ENCODE data around the gene ZNF121.

GRCh38 chr19:9535934-9536333 lies 48.4 kb downstream of the ZNF121 start:
- TF ChIP-seq CTCF (IDR thresholded peaks at IDR 0.05) (no peak), EZH2phosphoT487 (IDR thresholded peaks at IDR 0.05) (no peak), EZH2 (IDR thresholded peaks at IDR 0.05) (no peak)
